Liver (tissue), 3 donors: ENCODE data around the gene CORO7.

Experiments
- GABPA ChIP-seq, 2 donors: IDR thresholded peaks in 1 of 2; conservative IDR thresholded peaks in 1 of 2; 2 replicates each; pipeline ENCODE4 v1.6.1; 2016; ENCODE audit warnings: antibody characterized with exemption in 2 of 2, mild to moderate bottlenecking in 1 of 2, moderate library complexity in 1 of 2
- HNF4A ChIP-seq, 2 donors: conservative IDR thresholded peaks; 2 replicates each; pipeline ENCODE4 v1.6.1; 2016; ENCODE audit warnings: antibody characterized with exemption in 2 of 2, mild to moderate bottlenecking in 2 of 2
- JUND ChIP-seq, 2 donors: IDR thresholded peaks; 2 replicates each; pipeline ENCODE4 v1.6.1; 2016; ENCODE audit warnings: antibody characterized with exemption in 2 of 2
- NR2F2 ChIP-seq: IDR thresholded peaks from 2 replicates; pipeline ENCODE4 v1.6.1; 2016; ENCODE audit warnings: antibody characterized with exemption
- SP1 ChIP-seq: IDR thresholded peaks from 2 replicates; pipeline ENCODE4 v1.6.1; 2018; ENCODE audit warnings: antibody characterized with exemption, mild to moderate bottlenecking
- TAF1 ChIP-seq: conservative IDR thresholded peaks from 2 replicates; pipeline ENCODE4 v1.6.1; 2016; ENCODE audit warnings: antibody characterized with exemption, mild to moderate bottlenecking
- ZBTB33 ChIP-seq: IDR thresholded peaks from 2 replicates; pipeline ENCODE4 v1.6.1; 2016; ENCODE audit warnings: antibody characterized with exemption
- TF ChIP-seq, protein P1 (sequence below): fragments of 150-350 bp; IDR thresholded peaks from 2 replicates; pipeline ENCODE4 v1.5.1; 2017; ENCODE audit warnings: improper control_type of control experiment, low read depth, low read length; ENCODE audit not compliant: missing input control
- TF ChIP-seq, protein P2 (sequence below): IDR thresholded peaks from 2 replicates; pipeline ENCODE4 v1.6.1; 2016; ENCODE audit warnings: antibody characterized with exemption, mild to moderate bottlenecking
- donor health status: healthy.
- donor health status: healthy.

- TF ChIP-seq, protein P1, sequence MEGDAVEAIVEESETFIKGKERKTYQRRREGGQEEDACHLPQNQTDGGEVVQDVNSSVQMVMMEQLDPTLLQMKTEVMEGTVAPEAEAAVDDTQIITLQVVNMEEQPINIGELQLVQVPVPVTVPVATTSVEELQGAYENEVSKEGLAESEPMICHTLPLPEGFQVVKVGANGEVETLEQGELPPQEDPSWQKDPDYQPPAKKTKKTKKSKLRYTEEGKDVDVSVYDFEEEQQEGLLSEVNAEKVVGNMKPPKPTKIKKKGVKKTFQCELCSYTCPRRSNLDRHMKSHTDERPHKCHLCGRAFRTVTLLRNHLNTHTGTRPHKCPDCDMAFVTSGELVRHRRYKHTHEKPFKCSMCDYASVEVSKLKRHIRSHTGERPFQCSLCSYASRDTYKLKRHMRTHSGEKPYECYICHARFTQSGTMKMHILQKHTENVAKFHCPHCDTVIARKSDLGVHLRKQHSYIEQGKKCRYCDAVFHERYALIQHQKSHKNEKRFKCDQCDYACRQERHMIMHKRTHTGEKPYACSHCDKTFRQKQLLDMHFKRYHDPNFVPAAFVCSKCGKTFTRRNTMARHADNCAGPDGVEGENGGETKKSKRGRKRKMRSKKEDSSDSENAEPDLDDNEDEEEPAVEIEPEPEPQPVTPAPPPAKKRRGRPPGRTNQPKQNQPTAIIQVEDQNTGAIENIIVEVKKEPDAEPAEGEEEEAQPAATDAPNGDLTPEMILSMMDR: no peak
- no peak for TF ChIP-seq HNF4A (conservative IDR thresholded peaks at IDR 0.05)
- no peak for TF ChIP-seq GABPA (IDR thresholded peaks at IDR 0.05 in 1 of 2, conservative IDR thresholded peaks at IDR 0.05 in 1 of 2)
- TF ChIP-seq, protein P2, sequence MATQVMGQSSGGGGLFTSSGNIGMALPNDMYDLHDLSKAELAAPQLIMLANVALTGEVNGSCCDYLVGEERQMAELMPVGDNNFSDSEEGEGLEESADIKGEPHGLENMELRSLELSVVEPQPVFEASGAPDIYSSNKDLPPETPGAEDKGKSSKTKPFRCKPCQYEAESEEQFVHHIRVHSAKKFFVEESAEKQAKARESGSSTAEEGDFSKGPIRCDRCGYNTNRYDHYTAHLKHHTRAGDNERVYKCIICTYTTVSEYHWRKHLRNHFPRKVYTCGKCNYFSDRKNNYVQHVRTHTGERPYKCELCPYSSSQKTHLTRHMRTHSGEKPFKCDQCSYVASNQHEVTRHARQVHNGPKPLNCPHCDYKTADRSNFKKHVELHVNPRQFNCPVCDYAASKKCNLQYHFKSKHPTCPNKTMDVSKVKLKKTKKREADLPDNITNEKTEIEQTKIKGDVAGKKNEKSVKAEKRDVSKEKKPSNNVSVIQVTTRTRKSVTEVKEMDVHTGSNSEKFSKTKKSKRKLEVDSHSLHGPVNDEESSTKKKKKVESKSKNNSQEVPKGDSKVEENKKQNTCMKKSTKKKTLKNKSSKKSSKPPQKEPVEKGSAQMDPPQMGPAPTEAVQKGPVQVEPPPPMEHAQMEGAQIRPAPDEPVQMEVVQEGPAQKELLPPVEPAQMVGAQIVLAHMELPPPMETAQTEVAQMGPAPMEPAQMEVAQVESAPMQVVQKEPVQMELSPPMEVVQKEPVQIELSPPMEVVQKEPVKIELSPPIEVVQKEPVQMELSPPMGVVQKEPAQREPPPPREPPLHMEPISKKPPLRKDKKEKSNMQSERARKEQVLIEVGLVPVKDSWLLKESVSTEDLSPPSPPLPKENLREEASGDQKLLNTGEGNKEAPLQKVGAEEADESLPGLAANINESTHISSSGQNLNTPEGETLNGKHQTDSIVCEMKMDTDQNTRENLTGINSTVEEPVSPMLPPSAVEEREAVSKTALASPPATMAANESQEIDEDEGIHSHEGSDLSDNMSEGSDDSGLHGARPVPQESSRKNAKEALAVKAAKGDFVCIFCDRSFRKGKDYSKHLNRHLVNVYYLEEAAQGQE: no peak
- TF ChIP-seq JUND (IDR thresholded peaks at IDR 0.05): no peak
- TF ChIP-seq NR2F2: no peak
- TF ChIP-seq TAF1: no peak
- TF ChIP-seq ZBTB33: no peak
- no peak for TF ChIP-seq SP1
These were observed 14.6 kb upstream of the CORO7 start for GRCh38 chr16:4431023-4431422.
